ENCODE results near the gene TUBB2A.

DNA sequence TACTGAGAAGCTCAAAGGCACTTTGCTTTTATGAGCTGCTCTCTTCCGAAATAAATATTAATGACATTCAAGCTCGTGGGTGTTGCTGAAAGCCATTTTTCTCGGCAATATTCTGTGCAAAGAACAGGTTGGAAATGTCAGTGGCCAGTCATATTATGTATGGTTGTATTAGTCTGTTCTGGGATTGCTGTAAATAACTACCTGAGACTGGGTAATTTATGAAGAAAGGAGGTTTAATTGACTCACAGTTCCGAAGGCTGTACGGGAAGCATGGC lies 38.0 kb upstream of the TUBB2A start:
- TF ChIP-seq, protein P1, sequence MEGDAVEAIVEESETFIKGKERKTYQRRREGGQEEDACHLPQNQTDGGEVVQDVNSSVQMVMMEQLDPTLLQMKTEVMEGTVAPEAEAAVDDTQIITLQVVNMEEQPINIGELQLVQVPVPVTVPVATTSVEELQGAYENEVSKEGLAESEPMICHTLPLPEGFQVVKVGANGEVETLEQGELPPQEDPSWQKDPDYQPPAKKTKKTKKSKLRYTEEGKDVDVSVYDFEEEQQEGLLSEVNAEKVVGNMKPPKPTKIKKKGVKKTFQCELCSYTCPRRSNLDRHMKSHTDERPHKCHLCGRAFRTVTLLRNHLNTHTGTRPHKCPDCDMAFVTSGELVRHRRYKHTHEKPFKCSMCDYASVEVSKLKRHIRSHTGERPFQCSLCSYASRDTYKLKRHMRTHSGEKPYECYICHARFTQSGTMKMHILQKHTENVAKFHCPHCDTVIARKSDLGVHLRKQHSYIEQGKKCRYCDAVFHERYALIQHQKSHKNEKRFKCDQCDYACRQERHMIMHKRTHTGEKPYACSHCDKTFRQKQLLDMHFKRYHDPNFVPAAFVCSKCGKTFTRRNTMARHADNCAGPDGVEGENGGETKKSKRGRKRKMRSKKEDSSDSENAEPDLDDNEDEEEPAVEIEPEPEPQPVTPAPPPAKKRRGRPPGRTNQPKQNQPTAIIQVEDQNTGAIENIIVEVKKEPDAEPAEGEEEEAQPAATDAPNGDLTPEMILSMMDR (conservative IDR thresholded peaks at IDR 0.05; ENCODE audit: low read depth, low read length) = no peak
- no peak for TF ChIP-seq EZH2phosphoT487 (IDR thresholded peaks at IDR 0.05; ENCODE audit: borderline replicate concordance, low read length)
